HG02938 (cell line): ENCODE results near the gene ADORA1.

Source experiments
- ATAC-seq: cut with Tn5 transposase; IDR thresholded peaks from one replicate; pipeline ENCODE4 v1.9.1; 2021; ENCODE audit warnings: mild to moderate bottlenecking, moderate library complexity; ENCODE audit not compliant: unreplicated experiment

Gene ADORA1

DNA sequence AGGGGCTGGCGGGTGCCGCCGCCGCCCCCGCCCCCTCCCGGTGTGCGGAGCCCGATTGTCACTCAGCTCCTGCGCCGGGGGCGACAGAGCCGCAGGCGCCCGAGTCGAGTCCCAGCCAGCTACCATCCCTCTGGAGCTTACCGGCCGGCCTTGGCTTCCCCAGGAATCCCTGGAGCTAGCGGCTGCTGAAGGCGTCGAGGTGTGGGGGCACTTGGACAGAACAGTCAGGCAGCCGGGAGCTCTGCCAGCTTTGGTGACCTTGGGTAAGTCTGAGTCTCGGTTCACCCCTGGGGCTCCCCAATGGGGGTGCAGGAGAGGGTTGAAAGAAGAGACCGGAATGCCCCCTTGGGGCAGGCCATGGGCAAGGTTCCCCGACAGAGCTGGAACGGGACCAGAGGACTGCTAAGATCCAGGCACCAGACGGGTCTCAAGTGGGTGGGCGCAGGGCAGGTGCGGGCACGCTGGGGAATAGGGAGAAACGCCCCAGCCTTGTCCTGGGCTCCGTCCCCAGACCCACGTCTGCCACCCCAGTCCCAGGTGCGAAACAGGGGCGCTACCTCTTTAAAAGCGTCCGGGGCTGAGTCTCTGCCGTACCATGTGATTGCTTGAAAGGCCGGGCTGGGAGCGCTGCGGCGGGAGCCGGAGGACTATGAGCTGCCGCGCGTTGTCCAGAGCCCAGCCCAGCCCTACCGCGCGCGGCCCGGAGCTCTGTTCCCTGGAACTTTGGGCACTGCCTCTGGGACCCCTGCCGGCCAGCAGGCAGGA is at the start of gene ADORA1:
TSS of gene ADORA1 (plus strand) at position 61 of the 765 bp plus-strand sequence. CDS start 1,116 bp downstream, outside the sequence.
- ATAC-seq = no peak

DNA sequence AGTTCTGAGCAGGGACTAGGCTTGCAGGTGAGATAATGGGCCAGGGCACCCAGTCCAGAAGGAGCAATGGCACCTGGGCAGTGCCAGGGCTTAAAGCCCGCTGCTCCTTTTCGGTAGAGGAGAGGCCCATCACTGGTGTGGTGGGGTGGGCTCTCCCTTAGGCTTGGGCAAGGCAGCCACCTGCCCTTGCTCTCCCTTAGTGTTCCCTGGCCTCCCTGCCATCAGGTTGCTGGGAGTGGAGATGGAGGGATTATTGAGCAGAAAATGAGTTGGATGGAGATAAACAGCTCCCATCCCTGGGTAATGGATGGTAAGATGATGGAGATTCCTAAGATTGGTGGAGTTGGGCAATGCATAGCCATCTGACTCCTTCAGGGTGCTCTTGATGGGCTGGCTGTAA is 49.6 kb upstream of the ADORA1 start:
- ATAC-seq = no peak

DNA sequence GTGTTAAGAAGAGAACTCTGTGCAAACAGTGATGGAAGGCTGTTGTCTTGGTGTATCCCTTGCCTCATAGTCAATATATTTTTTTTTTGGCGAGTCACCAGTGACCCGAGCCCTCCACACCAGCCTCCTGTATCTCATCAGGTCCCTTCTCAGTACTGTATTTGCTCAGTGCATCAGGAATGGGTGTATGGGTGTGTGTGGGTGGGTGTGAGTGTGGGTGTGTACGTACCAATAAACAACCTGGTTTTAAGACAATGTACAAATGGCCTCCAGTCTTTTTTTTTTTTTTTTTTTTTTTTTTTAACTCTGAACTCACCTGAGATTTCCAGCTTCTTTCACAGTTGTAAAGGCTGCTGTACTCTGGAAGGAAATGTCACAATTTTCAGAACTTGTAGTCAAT is 49.0 kb upstream of the ADORA1 start:
- no peak for ATAC-seq

DNA sequence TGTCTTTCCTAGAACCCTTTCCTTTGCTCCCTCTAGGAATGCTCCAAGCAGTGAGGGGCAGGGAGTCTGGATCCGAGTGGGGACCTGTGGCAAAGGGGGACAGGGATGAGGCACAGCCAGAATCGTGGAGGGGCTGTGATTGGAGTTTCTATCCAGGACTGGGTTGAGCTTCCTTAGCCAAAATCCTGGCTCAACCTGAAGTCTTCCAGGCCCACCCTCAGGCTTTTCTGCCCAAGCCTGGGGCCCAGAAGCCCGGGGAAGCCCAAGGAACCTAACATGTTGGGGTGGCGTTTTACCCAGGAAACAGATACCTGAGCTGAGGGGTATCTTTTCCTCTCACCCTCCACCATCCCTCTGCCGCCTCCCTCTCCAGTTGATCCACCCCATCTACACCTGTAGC is 47.1 kb upstream of the ADORA1 start:
- ATAC-seq = no peak

DNA sequence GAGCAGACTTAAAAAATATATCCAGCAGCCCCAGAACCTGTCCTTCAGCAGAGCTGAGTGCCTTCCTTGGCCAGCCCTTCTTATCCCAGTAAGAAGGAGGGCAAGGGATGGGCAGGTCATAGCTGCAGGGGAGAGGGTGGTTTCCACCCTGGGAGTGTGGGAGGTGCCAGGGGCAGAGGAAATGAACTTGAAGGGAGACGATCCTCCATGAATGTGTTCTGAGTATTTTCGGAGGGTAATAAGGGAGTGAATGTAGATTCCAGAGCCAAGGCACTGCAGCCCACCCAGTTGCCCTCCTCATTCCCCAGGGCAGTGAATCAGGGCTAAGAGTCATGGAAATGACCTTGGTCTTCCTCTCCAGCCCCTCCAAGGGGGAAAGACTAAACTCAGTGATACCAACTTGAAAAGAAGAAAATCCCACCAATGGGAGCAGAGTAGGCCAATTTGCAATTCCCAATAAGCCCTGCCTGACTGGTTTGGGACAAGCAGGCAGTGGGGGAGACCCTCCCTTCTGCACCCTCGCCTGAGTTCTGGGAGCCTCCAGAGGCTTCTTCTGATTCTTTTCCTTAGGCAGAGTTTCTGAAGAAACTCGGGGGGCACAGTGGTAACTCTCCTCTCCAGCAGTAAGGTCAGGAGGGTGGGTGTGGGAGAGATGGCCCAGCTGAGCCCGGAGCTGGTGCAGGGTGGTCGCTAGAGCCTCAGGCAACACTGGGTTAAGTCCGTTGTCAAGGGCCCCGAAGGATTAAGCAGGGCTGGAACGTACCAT is 45.9 kb upstream of the ADORA1 start:
- ATAC-seq = no peak

DNA sequence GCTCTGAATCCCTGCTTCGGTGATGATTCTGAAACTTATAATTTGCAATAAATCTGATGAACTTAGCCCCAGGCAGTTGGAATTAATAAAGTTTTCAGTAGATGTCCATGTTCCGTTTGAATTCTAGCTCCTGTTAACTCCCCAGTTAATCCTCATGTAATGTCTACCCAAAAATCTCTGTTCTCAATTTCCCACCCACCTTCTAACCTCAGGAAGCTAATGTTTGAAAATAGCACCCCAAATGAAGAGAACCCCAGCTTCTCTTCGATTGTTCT is 45.4 kb upstream of the ADORA1 start:
- ATAC-seq = no peak

DNA sequence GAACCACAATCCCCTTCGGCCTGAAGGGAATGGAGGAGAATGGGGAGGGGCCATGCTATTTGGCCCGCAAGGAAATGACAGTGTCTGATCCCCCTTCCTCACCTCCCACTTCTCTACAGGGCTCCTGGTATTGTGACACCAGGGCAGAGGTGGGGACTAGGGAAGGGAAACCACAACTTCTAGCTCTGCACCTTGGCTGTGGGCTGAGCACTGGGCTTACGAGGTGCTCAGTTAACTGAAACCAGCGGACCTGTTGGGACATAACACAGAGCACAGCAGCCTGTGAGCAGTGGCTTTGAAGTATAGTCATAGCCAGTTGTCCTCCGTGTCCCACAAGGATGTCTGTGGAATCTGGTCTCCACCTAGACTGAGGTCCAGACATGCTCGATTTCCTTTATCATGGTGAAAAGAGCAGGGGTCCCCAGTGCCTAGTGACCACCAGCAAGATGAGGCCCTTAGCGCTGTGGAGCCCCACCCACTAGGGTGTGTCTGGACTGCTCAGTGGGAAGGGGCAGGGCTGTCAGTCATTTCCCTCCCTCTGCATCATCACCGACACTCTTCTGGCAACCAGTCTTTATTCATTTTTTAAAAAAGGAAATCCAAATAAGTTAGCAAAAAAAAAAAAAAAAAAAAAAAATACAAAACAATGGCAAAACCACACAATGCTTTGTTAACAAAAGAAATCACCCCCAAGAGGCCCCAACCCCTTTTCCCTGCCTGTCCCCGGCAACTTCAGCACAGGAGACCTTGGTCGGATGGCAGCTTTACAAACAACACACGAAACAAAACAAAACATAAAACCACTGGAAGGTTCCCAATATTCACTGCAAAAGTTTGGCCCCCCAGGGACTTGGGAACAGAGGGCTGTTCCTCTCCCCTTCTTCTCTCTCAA is 44.7 kb upstream of the ADORA1 start:
- ATAC-seq = no peak

DNA sequence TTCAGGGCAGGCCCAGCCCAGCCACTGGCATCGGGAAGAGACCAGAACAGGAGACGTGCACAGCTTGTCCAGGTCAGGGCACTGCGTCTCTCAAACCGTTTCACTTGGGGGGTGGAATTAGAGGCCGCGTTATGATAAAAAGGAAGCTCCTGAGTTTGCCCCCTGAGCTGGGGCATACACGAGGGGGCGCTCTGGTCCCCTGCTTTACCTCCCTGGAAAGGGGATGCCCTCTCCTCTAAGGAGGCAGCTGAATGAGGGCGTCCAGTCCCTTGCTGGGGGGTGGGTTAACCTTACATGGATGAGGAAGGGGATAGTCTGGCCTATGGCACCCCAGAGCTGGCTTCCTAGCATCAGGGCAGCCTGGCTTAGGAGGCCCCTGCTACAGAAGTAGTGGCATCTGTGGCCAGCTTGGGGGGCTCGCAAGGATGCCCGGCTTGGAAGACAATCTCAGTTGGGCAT is 44.0 kb upstream of the ADORA1 start:
- ATAC-seq = no peak

DNA sequence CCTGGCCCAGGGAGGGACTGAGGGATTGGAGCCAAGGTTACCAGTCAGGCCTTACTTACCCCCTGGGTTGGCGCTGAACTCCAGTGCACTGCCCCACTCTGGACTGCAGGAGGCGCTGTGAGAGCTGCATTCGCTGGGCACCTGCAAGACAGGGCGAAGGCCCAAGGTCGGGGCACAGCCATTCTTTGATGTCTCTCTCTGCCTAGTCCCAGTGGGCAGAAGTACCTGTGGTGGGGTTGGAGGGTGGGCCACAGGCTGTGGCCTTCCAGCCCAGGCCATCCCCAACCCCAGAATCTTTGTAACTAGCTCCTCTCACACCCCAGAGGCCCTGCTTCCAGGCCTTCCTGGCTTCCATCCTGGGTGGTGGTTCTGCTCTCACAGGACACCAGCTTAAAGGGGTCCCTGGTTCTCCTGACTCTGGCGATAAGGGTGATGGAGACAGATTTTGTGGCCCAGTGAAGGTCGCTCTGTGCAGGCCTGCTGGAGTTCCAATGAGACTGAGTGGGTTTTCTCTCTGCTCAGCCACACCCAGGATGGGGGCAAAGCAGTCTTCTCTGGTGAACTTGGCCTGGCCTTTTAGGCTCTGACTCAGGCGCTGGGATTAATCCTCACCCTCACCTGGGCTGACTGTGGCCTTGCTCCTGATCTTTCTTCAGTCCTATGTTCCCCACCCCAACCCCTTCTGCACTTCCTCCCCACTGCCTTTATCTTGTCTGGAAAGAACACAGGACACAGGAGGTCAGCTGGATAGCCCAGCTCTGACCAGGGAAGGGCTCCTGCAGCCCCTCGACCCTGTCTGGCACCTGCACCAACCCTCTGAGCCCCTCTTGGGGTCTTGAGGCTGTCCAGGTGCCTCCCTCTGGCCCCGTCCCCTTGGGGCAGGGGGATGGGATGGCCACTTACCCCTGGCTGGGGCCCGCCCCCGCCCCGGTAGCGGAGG is 42.7 kb upstream of the ADORA1 start:
- no peak for ATAC-seq

DNA sequence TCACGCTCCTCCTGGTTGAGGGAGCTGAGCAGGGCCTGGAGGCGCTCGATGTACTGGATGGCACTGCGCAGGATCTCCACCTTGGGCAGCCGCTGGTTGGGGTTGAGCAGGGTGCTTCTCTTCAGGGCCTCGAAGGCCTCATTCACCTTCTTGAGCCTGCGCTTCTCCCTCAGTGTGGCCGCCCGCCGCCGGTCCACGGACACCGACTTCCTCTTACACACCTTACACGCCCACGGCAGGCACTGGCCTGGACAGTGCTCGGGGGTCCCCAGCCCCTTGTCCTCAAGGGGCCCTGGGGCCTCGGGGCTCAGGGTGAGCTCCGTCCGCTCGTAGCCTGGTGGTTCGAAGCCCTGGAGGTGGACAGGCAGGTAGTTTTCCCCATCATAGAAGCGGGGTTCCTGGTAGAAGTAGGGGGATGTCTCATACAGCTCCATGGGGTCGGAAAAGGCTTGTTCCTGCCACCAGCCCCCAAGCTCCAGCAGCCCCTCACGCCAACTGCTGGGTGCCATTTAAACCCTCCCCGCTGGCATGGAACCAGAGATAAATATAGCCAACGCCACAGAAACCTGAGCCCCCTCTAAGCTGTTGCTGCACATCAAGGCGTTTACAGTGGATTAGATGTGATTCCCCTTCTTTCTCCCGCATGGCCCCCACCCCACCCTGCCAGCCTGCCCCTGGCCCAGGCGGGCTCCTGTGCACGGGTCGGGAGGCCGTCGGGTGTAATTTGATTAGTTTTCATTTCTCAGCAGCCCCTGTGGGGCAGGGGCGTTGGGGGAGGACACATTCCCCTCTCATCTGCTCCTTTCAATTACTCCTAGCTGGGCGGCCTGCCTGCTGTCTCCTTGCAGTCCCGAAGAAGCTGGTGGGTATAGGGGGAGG is 41.8 kb upstream of the ADORA1 start, which contains the start of gene MYOG:
TSS of gene MYOG (minus strand) at position 485 of the 879 bp plus-strand sequence. CDS start at position 434, 51 bp downstream.
- ATAC-seq = no peak

DNA sequence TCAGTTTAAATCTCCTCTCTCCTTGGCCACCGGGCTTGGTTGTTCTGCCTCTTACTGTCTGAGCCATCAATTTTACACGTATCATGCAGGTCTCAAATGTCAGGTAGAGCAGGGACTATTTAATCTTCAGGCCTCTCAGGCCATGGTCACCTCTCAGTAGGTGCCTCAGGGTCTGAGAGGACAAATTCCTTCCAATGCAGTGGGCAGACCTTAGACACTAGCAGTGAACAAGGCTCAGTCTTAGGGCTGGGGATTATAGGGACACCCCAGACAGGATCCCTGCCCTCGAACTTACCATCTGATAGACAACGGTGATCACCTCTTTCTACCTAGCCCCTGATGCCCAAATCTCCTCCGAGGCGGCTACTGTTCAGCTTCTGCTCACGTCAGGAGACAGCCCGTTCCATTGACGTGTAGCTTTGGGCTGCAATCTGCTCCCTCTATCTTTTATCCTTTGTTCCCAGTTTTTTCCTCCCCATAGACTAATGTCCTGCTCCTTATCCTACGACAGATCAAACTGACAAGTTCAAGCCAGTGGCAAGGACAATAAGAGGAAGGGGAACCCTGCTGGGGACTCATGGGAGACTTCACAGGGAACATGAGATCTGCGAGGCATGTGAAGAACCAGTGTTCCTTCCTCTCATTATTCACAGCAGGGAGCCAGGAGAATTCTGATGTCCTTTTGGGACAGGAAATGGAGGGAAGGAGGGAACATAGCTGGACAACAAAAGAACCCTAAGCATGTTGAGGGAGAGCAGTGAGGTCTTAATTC is 40.3 kb upstream of the ADORA1 start:
- ATAC-seq = no peak

DNA sequence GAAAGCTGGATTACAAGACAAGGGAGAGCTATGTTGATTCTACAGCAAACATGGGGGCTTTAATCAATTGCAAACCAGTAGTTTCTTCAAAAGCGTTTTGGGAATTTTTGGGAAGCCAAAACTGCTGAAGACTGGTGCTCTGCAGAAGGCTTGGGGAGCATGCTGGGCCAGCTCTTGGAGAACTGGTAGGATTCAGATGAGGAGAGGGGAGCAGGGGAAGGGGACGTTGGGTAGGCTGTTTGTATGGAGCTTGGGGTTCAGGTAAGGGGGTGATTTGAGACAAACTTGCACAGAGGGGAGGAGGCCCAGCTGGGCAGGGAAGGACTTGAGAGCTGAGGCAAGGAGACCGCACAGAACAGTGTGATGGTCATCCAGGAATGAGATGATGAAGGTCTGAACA is 39.1 kb upstream of the ADORA1 start:
- ATAC-seq = no peak

DNA sequence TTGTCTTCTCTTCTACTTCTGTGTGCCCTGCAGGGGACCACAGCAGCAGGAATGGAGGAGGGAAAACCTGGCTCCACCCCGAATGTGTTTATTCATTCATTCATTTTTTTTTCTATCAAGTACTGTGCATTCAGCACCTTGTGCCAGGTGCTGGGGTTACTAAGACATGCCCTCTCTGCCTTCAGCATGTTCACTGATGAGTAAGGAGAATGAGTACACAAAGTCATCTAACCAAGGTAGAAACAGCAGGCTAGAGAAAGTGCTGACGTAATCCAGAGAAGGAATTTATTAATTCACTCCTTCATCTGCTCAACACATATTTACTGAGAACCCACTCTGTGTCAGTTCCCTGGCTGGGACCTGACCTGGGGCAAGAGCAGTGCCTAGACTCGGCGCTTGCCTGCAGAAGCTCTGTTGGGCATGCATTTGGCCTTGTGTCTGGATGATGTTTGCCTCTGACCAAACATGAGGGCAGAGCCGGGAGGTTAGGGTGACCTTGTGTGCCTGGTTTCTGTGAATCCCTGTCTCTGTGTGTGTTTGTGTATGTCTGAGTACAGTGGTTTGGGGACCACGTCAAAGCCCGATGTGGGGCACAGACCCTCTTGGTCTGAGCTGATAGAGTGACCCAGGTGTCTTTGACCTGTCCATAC is 38.4 kb upstream of the ADORA1 start:
- ATAC-seq = no peak

DNA sequence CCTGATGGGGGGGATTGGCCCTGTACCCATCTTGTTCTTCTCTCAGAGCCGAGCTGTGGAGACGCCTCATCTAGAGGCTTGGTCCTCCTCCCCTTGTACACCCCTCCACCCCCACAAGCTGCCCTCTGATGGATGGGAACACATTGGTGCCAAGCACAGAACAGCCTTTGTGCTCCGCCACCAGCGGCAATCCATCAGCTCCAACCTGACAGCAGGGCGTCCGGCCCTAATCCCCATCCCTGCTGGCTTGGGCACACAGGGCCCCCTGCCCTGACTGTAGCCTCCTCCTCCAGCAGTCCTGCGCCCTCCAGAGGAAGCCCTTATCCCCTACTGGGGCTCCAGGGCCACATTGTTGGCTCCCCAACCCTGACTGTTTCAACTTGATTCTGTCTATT is 37.9 kb upstream of the ADORA1 start:
- ATAC-seq = no peak

DNA sequence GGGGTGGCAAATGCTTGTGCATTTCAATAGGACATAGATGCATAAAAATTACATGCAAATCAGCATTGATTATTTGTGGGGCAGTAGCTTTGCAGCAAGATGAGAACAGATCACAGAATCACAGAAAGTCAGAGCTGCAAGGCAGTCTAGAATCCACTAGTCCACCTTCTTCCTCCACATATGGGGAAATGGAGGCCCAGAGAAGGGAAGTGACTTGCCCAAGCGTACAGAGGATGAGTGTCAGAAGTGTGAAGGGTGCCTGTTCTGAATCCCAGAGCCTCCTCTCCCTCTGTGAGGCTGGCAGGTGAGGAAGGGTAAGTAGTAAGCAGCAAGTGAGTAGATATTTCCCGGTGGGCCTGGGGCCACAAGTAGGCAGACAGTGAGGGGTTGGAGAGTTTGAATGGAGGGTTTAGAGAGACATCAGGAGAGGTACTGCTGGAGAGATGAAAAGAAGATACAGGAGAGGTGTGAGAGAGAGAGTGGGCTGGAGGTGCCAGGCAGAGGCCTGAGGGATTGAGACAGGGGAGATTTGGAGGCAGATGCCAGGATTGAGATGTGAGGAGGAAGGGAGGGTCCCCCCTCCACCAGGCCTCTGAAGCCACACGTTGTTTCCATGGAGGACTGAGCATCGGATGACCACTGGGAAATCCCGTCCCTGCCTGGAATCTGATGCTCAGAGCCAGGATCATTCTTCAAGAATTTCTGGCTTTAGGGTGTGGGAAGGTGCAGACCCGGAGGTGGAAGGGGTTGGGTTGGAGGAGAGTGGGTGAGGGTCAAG is 36.9 kb upstream of the ADORA1 start:
- no peak for ATAC-seq

DNA sequence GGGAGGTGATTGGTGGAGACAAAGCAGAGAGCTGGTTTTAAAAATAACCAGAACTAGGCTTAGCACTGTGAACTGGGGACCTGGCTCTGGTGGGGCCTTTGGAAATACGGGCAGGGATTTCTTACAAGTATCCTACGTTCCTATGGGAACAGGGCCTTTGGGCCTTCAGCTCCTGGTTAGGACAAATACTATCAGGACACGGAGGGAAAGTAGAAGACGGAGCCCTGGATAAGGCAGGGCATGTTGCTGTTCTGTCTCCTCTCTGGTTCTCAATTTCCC is 36.4 kb upstream of the ADORA1 start:
- no peak for ATAC-seq

DNA sequence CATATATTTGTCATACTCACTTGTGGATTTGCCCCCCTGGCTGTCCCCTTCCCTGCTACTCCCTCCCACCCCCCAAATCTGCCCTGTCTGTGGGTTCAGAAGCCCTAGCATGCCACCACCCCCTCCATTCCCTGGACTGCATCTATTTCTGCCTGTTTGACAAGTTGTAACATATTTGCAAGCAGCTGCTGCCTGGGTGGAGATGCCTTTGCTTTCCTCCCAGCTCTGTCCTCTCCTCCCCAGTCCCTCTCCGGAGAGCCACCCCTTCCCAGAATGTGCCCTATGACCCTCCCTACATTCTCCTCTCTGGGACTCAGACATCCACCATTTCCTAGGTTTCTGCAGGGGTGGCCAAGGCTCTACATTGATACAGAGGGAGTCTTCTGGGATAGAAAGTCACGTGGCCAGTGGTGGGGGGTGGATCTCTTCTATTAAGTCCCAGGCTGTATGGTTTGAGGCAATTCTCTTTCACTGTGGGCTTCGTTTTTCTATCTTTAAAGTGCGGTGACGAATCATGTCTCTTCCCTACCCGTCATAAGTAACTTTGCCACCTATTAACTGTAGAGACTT is 35.7 kb upstream of the ADORA1 start:
- no peak for ATAC-seq
